ENCODE results near the gene SLC2A9. TPM values are rescaled to one million over a fixed set of nuclear protein-coding genes. Genes with fewer than 3 reads are reported as not detected.

Gene SLC2A9
- total and polyA plus RNA-seq, 2 of the 13 experiments (the other 11 are each of a cell fraction or from before 2014, with no cell fraction given) = 36.2 to 42.3 TPM

DNA sequence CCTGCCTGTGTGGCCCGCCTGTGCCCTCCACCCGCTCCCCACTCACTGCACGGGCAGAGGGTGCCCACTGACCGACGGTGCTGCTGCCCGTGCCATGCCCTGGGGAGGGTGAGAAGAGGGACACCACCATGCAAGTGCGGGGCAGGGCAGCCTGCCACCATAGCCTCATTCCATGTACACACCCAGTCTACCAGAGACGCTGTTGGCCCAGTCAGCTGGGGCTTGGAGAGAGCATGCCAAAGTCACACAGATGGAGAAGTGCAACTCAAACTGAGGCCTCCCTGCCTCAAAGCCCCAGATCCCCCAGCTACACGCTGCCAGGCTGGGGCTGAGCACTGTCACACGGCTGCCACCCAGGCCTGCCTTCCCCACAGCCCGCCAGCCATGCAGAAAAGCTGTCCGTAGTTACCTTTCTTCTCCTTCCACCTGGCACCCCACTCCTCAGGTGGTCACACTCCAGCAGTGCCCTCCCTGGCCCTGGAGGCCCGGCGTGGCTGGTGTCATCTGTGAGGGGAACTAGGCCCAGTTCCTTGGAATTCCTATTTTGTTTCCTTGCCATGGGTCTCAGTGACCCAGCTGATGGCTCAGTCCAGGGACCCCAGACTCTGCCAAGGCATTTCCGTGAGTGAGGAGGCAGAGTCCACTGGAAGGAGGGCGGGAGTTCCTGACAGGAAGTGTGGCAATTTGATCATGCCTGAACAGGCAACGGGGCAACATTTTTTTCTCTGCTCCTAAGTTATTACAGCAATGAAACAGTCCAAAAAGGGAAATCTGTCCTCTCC, at the start of gene SLC2A9 (continued):
- TF ChIP-seq, protein P1, sequence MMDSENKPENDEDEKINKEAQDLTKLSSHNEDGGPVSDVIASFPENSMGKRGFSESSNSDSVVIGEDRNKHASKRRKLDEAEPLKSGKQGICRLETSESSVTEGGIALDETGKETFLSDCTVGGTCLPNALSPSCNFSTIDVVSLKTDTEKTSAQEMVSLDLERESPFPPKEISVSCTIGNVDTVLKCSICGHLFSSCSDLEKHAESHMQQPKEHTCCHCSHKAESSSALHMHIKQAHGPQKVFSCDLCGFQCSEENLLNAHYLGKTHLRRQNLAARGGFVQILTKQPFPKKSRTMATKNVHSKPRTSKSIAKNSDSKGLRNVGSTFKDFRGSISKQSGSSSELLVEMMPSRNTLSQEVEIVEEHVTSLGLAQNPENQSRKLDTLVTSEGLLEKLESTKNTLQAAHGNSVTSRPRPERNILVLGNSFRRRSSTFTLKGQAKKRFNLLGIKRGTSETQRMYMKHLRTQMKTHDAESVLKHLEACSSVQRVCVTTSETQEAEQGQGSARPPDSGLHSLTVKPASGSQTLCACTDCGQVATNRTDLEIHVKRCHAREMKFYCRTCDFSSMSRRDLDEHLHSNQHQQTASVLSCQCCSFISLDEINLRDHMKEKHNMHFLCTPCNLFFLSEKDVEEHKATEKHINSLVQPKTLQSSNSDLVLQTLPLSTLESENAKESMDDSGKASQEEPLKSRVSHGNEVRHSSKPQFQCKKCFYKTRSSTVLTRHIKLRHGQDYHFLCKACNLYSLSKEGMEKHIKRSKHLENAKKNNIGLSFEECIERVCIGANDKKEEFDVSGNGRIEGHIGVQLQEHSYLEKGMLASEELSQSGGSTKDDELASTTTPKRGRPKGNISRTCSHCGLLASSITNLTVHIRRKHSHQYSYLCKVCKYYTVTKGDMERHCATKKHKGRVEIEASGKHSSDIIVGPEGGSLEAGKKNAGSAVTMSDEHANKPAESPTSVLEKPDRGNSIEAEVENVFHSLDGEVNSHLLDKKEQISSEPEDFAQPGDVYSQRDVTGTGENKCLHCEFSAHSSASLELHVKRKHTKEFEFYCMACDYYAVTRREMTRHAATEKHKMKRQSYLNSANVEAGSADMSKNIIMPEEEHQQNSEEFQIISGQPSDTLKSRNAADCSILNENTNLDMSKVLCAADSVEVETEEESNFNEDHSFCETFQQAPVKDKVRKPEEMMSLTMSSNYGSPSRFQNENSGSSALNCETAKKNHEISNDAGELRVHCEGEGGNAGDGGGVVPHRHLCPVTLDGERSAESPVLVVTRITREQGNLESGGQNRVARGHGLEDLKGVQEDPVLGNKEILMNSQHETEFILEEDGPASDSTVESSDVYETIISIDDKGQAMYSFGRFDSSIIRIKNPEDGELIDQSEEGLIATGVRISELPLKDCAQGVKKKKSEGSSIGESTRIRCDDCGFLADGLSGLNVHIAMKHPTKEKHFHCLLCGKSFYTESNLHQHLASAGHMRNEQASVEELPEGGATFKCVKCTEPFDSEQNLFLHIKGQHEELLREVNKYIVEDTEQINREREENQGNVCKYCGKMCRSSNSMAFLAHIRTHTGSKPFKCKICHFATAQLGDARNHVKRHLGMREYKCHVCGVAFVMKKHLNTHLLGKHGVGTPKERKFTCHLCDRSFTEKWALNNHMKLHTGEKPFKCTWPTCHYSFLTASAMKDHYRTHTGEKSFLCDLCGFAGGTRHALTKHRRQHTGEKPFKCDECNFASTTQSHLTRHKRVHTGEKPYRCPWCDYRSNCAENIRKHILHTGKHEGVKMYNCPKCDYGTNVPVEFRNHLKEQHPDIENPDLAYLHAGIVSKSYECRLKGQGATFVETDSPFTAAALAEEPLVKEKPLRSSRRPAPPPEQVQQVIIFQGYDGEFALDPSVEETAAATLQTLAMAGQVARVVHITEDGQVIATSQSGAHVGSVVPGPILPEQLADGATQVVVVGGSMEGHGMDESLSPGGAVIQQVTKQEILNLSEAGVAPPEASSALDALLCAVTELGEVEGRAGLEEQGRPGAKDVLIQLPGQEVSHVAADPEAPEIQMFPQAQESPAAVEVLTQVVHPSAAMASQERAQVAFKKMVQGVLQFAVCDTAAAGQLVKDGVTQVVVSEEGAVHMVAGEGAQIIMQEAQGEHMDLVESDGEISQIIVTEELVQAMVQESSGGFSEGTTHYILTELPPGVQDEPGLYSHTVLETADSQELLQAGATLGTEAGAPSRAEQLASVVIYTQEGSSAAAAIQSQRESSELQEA (CRISPR knock-in tag; IDR thresholded peaks at IDR 0.05; ENCODE audit: not compliant biosample characterization) = no peak
- TF ChIP-seq, protein P2, sequence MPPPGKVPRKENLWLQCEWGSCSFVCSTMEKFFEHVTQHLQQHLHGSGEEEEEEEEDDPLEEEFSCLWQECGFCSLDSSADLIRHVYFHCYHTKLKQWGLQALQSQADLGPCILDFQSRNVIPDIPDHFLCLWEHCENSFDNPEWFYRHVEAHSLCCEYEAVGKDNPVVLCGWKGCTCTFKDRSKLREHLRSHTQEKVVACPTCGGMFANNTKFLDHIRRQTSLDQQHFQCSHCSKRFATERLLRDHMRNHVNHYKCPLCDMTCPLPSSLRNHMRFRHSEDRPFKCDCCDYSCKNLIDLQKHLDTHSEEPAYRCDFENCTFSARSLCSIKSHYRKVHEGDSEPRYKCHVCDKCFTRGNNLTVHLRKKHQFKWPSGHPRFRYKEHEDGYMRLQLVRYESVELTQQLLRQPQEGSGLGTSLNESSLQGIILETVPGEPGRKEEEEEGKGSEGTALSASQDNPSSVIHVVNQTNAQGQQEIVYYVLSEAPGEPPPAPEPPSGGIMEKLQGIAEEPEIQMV (CRISPR knock-in tag; IDR thresholded peaks at IDR 0.05; ENCODE audit: low read depth) = peak; percentile 53
- TF ChIP-seq PHF5A (CRISPR knock-in tag; IDR thresholded peaks at IDR 0.05; ENCODE audit: low read depth, unreplicated experiment) = no peak
- TF ChIP-seq, protein P3, sequence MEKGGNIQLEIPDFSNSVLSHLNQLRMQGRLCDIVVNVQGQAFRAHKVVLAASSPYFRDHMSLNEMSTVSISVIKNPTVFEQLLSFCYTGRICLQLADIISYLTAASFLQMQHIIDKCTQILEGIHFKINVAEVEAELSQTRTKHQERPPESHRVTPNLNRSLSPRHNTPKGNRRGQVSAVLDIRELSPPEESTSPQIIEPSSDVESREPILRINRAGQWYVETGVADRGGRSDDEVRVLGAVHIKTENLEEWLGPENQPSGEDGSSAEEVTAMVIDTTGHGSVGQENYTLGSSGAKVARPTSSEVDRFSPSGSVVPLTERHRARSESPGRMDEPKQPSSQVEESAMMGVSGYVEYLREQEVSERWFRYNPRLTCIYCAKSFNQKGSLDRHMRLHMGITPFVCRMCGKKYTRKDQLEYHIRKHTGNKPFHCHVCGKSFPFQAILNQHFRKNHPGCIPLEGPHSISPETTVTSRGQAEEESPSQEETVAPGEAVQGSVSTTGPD (CRISPR knock-in tag; IDR thresholded peaks at IDR 0.05) = no peak
- TF ChIP-seq, protein P4, sequence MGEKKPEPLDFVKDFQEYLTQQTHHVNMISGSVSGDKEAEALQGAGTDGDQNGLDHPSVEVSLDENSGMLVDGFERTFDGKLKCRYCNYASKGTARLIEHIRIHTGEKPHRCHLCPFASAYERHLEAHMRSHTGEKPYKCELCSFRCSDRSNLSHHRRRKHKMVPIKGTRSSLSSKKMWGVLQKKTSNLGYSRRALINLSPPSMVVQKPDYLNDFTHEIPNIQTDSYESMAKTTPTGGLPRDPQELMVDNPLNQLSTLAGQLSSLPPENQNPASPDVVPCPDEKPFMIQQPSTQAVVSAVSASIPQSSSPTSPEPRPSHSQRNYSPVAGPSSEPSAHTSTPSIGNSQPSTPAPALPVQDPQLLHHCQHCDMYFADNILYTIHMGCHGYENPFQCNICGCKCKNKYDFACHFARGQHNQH (CRISPR knock-in tag; IDR thresholded peaks at IDR 0.05) = no peak
- peak; percentile 33; the same call in 1 of the 2 replicates for TF ChIP-seq FOXA3 (CRISPR knock-in tag; IDR thresholded peaks at IDR 0.05)
- TF ChIP-seq HNRNPL (IDR thresholded peaks at IDR 0.05; ENCODE audit: low read depth, low read length) = peak; percentile 93
- peak; percentile 79 for TF ChIP-seq SP5 (CRISPR knock-in tag; IDR thresholded peaks at IDR 0.05; ENCODE audit: borderline replicate concordance, low read depth)
- TF ChIP-seq, protein P5, sequence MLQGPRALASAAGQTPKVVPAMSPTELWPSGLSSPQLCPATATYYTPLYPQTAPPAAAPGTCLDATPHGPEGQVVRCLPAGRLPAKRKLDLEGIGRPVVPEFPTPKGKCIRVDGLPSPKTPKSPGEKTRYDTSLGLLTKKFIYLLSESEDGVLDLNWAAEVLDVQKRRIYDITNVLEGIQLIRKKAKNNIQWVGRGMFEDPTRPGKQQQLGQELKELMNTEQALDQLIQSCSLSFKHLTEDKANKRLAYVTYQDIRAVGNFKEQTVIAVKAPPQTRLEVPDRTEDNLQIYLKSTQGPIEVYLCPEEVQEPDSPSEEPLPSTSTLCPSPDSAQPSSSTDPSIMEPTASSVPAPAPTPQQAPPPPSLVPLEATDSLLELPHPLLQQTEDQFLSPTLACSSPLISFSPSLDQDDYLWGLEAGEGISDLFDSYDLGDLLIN (CRISPR knock-in tag; IDR thresholded peaks at IDR 0.05; ENCODE audit: borderline replicate concordance) = no peak
- TF ChIP-seq CC2D1A (CRISPR knock-in tag; IDR thresholded peaks at IDR 0.05) = no peak
- TF ChIP-seq, protein P6, sequence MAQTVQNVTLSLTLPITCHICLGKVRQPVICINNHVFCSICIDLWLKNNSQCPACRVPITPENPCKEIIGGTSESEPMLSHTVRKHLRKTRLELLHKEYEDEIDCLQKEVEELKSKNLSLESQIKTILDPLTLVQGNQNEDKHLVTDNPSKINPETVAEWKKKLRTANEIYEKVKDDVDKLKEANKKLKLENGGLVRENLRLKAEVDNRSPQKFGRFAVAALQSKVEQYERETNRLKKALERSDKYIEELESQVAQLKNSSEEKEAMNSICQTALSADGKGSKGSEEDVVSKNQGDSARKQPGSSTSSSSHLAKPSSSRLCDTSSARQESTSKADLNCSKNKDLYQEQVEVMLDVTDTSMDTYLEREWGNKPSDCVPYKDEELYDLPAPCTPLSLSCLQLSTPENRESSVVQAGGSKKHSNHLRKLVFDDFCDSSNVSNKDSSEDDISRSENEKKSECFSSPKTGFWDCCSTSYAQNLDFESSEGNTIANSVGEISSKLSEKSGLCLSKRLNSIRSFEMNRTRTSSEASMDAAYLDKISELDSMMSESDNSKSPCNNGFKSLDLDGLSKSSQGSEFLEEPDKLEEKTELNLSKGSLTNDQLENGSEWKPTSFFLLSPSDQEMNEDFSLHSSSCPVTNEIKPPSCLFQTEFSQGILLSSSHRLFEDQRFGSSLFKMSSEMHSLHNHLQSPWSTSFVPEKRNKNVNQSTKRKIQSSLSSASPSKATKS (CRISPR knock-in tag; IDR thresholded peaks at IDR 0.05) = 0 out of 2 replicates have a peak, but pooled peaks have one; percentile 59
- TF ChIP-seq SSRP1 (CRISPR knock-in tag; IDR thresholded peaks at IDR 0.05) = no peak

All from HepG2 (cell line).